ENCODE measurements around the gene TRPC6. TPM values are rescaled to one million over a fixed set of nuclear protein-coding genes. Genes with fewer than 3 reads are reported as not detected.

TRPC6 gene
- total RNA-seq, 1 donor from 2014 or later = 5.6 TPM

DNA sequence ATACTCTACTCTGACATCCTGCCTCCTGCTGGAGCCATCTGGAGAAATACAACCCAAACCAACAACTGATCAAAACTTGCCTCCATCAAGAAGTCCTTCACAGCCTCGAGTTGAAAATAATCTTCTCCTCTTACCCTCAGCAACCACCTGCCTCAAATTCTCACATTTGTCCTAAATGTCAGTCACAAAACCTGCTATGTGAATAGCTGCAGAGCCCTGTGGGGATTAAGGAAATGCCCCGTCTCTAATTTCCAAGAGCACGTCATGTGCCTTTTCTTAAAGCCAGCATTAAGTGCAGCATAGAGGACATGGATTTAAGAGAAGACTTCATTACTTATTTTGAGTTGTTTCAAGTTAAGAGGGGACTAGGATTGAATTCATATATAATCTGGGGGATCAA, 105.9 kb downstream of the TRPC6 start:
- Histone ChIP-seq H3K4me3 (no peak overlapping the region), H3K4me1 (peaks cover 7% of the 10 kb centered on the region), H3K27ac (no peak overlapping the region), H3K36me3 (no peaks in the 10 kb centered on the region), H3K27me3 (no peaks in the 10 kb centered on the region), H3K9me3 (no peaks in the 10 kb centered on the region)
- TF ChIP-seq POLR2A (IDR thresholded peaks at IDR 0.05) (no peak), POLR2AphosphoS5 (IDR thresholded peaks at IDR 0.05; ENCODE audit: insufficient read depth in 1 of 2, low read depth in 1 of 2) (no peak)
- TF ChIP-seq, protein P1, sequence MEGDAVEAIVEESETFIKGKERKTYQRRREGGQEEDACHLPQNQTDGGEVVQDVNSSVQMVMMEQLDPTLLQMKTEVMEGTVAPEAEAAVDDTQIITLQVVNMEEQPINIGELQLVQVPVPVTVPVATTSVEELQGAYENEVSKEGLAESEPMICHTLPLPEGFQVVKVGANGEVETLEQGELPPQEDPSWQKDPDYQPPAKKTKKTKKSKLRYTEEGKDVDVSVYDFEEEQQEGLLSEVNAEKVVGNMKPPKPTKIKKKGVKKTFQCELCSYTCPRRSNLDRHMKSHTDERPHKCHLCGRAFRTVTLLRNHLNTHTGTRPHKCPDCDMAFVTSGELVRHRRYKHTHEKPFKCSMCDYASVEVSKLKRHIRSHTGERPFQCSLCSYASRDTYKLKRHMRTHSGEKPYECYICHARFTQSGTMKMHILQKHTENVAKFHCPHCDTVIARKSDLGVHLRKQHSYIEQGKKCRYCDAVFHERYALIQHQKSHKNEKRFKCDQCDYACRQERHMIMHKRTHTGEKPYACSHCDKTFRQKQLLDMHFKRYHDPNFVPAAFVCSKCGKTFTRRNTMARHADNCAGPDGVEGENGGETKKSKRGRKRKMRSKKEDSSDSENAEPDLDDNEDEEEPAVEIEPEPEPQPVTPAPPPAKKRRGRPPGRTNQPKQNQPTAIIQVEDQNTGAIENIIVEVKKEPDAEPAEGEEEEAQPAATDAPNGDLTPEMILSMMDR (IDR thresholded peaks at IDR 0.05) = no peak
- DNase-seq (ENCODE audit: extremely low spot score in 2 of 2) = no peak
- intact Hi-C loops (cut with DNase I) = no loop called here

DNA sequence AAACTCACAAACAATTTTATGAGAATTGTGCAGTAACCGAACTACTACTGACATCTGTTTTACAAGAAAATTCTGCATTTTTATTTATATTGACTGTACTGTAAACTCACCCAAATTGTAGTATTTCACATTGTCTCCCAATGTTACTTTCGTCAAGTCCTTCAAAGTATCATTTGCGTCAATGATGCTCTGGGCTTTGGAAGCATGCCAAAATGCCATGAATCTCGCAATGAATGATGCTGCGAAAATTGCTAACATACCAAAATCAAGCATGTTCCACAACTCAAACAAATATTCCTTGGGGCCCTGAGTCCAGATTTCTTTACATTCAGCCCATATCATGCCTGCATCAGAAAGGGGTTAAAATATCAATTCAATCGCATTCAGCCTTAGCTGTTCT, 107.6 kb downstream of the TRPC6 start:
- Histone ChIP-seq H3K4me3 (no peak overlapping the region), H3K9me3 (no peaks in the 10 kb centered on the region), H3K4me1 (peaks cover 7% of the 10 kb centered on the region), H3K36me3 (no peaks in the 10 kb centered on the region), H3K27me3 (no peaks in the 10 kb centered on the region), H3K27ac (no peak overlapping the region)
- TF ChIP-seq, protein P1 (IDR thresholded peaks at IDR 0.05) = no peak
- TF ChIP-seq POLR2A (IDR thresholded peaks at IDR 0.05) (no peak), POLR2AphosphoS5 (IDR thresholded peaks at IDR 0.05; ENCODE audit: insufficient read depth in 1 of 2, low read depth in 1 of 2) (no peak)
- DNase-seq (ENCODE audit: extremely low spot score in 2 of 2) = no peak
- intact Hi-C loops (cut with DNase I) = no loop called here

DNA sequence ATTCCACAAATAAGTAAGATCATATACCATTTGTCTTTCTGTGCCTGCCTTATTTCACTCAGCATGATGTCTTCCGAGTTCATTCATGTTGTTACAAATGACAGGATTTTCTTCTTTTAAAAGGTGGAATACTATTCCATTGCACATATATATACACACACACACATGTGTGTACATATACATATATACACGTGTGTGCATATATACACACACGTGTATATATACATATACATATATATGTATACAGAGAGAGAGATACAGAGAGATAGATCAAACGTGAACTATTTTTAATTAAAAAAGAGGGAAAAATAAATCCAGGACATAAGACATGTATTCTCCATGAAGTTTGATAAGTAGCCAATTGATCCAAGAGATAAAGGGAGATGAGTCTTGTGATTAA, 108.1 kb downstream of the TRPC6 start:
- intact Hi-C loops (cut with DNase I) = no loop called here
- H3K27me3 ChIP-seq = no peaks in the 10 kb centered on the region
- no peak overlapping the region for H3K4me3 ChIP-seq
- H3K9me3 ChIP-seq = no peaks in the 10 kb centered on the region
- peaks cover 7% of the 10 kb centered on the region for H3K4me1 ChIP-seq
- TF ChIP-seq, protein P1 (IDR thresholded peaks at IDR 0.05) = no peak
- TF ChIP-seq POLR2A (IDR thresholded peaks at IDR 0.05) (no peak), POLR2AphosphoS5 (IDR thresholded peaks at IDR 0.05; ENCODE audit: insufficient read depth in 1 of 2, low read depth in 1 of 2) (no peak)
- H3K27ac ChIP-seq = no peak overlapping the region
- no peaks in the 10 kb centered on the region for H3K36me3 ChIP-seq
- no peak for DNase-seq (ENCODE audit: extremely low spot score in 2 of 2)

DNA sequence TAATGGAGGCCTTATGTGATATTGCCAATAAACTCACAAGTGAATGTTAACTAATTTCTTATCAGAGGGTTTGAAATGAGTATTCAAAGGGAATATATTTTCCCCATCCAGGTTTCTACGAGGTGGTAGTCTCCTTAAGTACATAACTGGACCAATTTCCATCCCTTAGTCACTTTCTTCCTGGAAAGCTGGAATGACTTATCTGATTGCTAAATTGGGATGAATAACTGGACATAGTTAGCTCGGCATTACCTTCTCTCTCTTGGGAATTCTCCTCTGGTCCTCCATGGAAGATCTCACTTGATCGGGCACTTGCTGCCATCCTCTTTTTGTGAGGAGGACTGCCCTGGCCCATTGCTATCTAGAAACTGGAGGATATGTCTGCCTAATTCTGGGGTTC, 109.1 kb downstream of the TRPC6 start:
- no peak for DNase-seq (ENCODE audit: extremely low spot score in 2 of 2)
- H3K4me3 ChIP-seq = no peak overlapping the region
- H3K27me3 ChIP-seq = no peaks in the 10 kb centered on the region
- no peaks in the 10 kb centered on the region for H3K9me3 ChIP-seq
- H3K4me1 ChIP-seq = peaks cover 13% of the 10 kb centered on the region
- TF ChIP-seq POLR2AphosphoS5 (IDR thresholded peaks at IDR 0.05; ENCODE audit: insufficient read depth in 1 of 2, low read depth in 1 of 2) (no peak), POLR2A (IDR thresholded peaks at IDR 0.05) (no peak)
- TF ChIP-seq, protein P1 (IDR thresholded peaks at IDR 0.05) = no peak
- no peaks in the 10 kb centered on the region for H3K36me3 ChIP-seq
- intact Hi-C loops (cut with DNase I) = no loop called here
- H3K27ac ChIP-seq = no peak overlapping the region

DNA sequence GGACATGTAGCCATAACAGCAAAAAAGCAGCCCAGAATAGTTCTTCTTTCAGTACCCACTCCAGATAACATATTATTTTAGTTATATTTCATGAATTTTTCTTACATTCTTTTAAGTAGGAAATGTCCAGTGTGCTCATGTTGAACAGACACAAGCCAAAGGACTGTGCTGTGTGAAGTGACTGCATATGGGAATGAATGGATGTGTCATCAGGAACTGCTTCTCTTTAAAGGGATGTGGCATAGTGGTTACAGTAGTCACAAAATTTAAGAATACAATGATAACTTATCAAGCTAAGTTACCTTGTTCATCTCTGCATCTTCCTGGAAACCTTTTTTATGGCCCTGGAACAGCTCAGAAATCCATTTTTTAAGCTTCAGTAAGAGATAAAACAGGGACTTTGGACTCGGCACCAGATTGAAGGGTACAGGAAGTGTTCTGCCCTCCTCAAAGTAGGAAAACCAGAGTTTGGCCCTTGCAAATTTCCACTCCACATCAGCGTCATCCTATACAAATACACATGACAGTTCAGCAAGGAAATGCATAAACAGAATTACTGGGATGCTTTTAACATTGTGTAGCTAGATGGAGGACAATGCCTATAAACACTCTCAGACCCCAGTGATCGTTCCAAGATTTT, 112.8 kb downstream of the TRPC6 start:
- no peaks in the 10 kb centered on the region for H3K36me3 ChIP-seq
- peaks cover 5% of the 10 kb centered on the region for H3K4me1 ChIP-seq
- H3K27me3 ChIP-seq = no peaks in the 10 kb centered on the region
- H3K9me3 ChIP-seq = no peaks in the 10 kb centered on the region
- DNase-seq (ENCODE audit: extremely low spot score in 2 of 2) = no peak
- H3K4me3 ChIP-seq = no peak overlapping the region
- no peak overlapping the region for H3K27ac ChIP-seq
- TF ChIP-seq POLR2A (IDR thresholded peaks at IDR 0.05) (no peak), POLR2AphosphoS5 (IDR thresholded peaks at IDR 0.05; ENCODE audit: insufficient read depth in 1 of 2, low read depth in 1 of 2) (no peak)
- TF ChIP-seq, protein P1 (IDR thresholded peaks at IDR 0.05) = no peak
- intact Hi-C loops (cut with DNase I) = no loop called here

Data from vagina (tissue), 2 donors.